ENCODE results near the gene LPAR1. TPM values are rescaled to one million over a fixed set of nuclear protein-coding genes. Genes with fewer than 3 reads are reported as not detected.
A peak's percentile ranks its signal among the peaks of the same experiment; 100 is the strongest.
"Not testable (repeated sequence)": the region's sequence is repeated elsewhere in the genome, so short reads cannot be mapped to it uniquely, and the experiment has no call there.

Gene LPAR1
- total RNA-seq, 3 donors from 2014 or later: 0.13 to 0.22 (median 0.15) TPM

DNA sequence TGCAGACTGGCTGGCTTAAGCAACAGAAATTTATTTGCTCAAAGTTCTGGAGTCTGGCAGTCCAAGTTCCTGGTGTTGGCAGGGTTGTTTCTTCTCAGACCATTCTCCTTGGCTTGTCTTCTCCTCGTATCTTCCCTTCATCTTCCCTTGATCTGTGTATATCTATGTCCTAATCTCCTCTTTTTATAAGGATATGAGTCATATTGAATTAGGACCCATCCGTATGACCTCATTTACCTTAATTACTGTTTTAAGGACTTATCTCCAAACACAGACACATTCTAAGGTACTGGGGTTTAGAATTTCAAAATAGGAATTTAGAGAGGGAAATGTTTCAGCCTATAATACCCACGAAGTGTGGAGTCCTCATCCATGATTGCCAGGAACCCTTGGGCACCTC is 13.1 kb upstream of the LPAR1 start:
- no peak overlapping the region for H3K4me3 Mint-ChIP-seq
- H3K4me1 Mint-ChIP-seq (ENCODE audit: low read depth): no peaks in the 10 kb centered on the region
- DNase-seq (no peak), ATAC-seq (no peak)
- no peaks in the 10 kb centered on the region for H3K27me3 Mint-ChIP-seq (ENCODE audit: low read depth)
- no peaks in the 10 kb centered on the region for H3K36me3 Mint-ChIP-seq (ENCODE audit: insufficient read depth)
- H3K9me3 Mint-ChIP-seq: no peaks in the 10 kb centered on the region

DNA sequence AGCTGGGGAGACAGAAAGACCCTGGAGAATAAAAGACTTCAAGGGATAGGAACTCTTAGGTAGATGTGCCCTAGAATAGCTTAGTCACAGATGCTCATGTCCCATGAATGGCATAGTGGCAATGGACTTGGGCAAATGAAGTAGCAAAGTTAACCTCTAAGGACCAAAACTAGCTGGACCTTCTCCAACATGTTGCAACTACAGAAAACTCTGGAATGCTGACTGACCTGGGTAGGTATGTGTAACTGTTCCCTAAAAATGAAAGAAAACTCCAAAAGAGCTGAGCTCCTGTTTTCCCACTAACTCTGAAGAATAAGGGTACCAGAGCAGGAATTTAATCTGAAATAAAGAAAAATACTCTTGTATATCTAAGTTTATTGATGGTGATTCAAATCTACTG is 12.5 kb upstream of the LPAR1 start:
- Mint-ChIP-seq H3K9me3 (no peaks in the 10 kb centered on the region), H3K4me1 (ENCODE audit: low read depth) (no peaks in the 10 kb centered on the region), H3K27me3 (ENCODE audit: low read depth) (no peaks in the 10 kb centered on the region), H3K36me3 (ENCODE audit: insufficient read depth) (no peaks in the 10 kb centered on the region), H3K4me3 (no peak overlapping the region)
- no peak for DNase-seq
- no peak for ATAC-seq

DNA sequence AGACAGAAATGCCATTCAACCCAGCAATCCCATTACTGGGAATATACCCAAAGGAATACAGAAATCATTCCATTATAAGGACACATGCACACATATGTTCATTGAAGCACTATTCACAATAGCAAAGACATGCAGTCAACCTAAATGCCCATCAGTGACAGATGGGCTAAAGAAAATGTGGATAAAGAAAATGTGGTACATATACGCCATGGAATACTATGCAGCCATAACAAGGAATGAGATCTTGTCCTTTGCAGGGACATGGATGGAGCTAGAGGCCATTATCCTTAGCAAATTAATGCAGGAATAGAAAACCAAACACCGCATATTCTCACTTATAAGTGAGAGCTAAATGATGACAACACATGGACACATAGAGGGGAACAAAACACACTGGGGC is 9.0 kb upstream of the LPAR1 start:
- not testable (repeated sequence) for H3K9me3 Mint-ChIP-seq; ATAC-seq; DNase-seq; H3K4me3 Mint-ChIP-seq; H3K36me3 Mint-ChIP-seq (ENCODE audit: insufficient read depth); H3K27me3 Mint-ChIP-seq (ENCODE audit: low read depth); H3K4me1 Mint-ChIP-seq (ENCODE audit: low read depth)

DNA sequence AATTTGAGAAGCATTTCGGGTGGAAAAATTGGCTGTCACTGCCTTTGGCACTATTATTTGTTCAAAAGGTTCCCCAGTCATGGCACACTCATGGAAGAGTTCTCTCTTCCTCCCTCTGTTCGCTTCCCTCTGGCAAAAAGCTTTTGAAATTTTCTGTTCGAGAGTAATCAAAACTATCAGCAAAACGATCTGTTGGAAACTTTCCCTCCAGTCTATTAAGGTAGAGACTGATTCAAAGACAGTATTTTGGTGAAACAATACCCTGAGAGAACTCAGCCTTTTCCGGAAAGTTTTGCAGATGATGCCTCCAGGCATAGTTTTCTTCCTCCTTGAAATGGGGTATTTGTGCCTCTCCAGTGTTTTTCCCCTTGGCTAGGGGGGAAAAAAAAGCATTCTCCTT is 3.6 kb upstream of the LPAR1 start:
- ATAC-seq (no peak), DNase-seq (no peak)
- Mint-ChIP-seq H3K4me3 (no peak overlapping the region), H3K27me3 (ENCODE audit: low read depth) (peaks cover 19% of the 10 kb centered on the region), H3K36me3 (ENCODE audit: insufficient read depth) (no peaks in the 10 kb centered on the region), H3K4me1 (ENCODE audit: low read depth) (peaks cover 10% of the 10 kb centered on the region), H3K9me3 (no peaks in the 10 kb centered on the region)

DNA sequence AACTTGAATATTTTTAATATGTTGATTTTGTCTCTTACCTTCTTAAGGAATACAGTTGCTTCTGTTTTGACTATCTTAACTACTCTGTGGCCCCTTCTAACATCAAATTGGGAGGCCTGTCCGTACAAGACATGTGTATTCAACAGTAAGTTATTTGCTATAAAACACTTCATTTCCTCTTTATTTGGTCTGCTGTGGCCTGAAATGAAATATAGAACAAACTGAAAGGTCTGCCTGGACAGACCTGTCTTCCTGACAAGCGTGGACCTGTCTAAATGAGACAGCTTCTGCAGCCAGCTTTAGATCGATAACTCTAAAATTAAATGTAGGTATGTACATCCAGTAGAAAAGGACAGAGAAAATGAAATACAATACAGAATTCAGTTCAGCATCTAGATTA is 2.2 kb upstream of the LPAR1 start:
- no peaks in the 10 kb centered on the region for H3K36me3 Mint-ChIP-seq (ENCODE audit: insufficient read depth)
- DNase-seq: no peak
- peaks cover 10% of the 10 kb centered on the region for H3K4me1 Mint-ChIP-seq (ENCODE audit: low read depth)
- H3K9me3 Mint-ChIP-seq: no peaks in the 10 kb centered on the region
- H3K4me3 Mint-ChIP-seq: no peak overlapping the region
- no peak for ATAC-seq
- peaks cover 33% of the 10 kb centered on the region for H3K27me3 Mint-ChIP-seq (ENCODE audit: low read depth)

DNA sequence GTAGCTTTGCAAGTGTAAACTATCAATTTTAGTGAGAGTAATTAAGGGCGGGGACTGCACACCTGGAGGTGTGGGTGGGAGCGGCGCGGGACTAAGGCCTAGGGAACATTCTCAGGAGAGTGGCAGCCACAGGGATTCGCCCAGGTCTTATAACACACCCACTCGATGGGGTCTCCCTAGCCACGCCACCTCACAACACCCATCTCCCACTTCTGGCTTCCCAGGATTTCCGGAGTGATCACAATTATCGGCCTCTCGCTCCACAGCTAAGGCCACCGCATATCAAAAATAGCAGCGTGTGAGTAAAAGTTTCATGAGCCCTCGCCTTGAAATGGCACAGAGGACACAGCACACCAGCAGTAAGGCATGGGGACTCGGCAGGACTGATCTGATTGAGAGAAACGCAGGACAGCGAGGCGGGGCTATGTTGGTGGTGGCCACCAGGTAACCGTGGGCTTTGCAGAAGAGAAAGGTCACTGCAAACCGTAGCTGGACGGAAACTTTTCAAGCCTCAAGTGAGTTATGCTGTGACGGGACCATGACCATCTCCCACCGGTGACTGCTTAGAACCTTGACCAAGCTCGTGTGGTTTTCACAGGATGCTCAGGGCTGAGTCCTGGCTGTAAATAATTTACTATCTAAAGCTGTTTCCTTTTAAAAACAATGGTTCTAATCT is 1.1 kb upstream of the LPAR1 start:
- DNase-seq (no peak), ATAC-seq (no peak)
- H3K4me1 Mint-ChIP-seq (ENCODE audit: low read depth): peaks cover 10% of the 10 kb centered on the region
- peaks cover 41% of the 10 kb centered on the region for H3K27me3 Mint-ChIP-seq (ENCODE audit: low read depth)
- peak overlapping the region; percentile 56 for H3K4me3 Mint-ChIP-seq
- no peaks in the 10 kb centered on the region for H3K36me3 Mint-ChIP-seq (ENCODE audit: insufficient read depth)
- no peaks in the 10 kb centered on the region for H3K9me3 Mint-ChIP-seq

DNA sequence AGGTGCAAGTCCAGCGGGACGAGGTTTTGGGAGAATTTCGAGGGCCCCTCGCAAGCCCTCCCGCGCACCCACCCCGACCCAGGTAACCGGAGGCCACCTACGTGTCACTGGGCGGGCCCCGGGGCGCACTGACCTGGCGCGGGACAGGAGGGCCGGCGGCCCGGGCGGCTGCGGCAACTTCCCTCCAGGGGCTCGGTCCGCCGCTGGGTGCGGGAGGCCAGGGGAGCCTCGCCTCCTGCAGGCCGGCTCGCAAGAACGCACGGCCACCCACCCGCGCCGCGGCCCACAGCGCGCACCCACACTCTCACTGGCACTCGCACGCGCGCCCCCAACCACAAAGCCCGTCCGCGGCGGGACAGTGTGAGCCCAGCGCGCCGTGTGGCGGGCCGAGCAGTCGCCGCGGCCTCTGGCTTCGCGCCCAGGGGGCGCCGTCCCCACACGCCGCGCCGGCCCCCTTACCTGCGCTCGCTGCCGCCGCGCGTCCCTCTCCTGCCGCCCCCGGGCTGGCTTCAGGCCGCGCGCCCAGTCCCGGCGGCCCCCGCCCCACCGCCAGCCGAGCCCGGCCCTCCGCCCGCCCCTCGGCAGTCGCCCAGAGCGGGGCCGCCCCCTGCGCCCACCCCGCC is 451 bp downstream of the LPAR1 start:
- DNase-seq (no peak), ATAC-seq (peak in 1 of 2 donors; percentile 58)
- Mint-ChIP-seq H3K4me1 (ENCODE audit: low read depth) (peaks cover 10% of the 10 kb centered on the region), H3K9me3 (no peaks in the 10 kb centered on the region), H3K4me3 (no peak overlapping the region), H3K36me3 (ENCODE audit: insufficient read depth) (no peaks in the 10 kb centered on the region), H3K27me3 (ENCODE audit: low read depth) (peaks cover 41% of the 10 kb centered on the region)

DNA sequence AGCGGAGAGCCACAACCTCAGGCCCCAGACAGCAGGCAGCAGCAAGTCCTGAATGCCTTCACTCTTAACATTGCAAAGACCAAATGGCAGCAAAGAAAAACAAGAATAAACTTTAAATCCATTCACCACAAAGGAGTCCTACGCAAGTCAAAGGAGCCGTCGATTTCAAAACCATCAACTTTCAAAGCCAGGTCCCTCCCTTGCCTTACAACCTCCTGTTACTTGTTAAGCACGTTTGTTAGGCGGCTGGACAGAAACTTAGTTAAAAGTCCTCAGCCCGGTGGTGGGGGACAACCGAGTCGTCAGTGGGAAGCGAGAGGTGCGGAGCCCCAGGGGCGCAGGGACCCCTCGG is 938 bp downstream of the LPAR1 start:
- no peaks in the 10 kb centered on the region for H3K9me3 Mint-ChIP-seq
- no peaks in the 10 kb centered on the region for H3K36me3 Mint-ChIP-seq (ENCODE audit: insufficient read depth)
- no peak for DNase-seq
- H3K4me3 Mint-ChIP-seq: no peak overlapping the region
- H3K4me1 Mint-ChIP-seq (ENCODE audit: low read depth): peaks cover 10% of the 10 kb centered on the region
- ATAC-seq: no peak
- peaks cover 41% of the 10 kb centered on the region for H3K27me3 Mint-ChIP-seq (ENCODE audit: low read depth)

DNA sequence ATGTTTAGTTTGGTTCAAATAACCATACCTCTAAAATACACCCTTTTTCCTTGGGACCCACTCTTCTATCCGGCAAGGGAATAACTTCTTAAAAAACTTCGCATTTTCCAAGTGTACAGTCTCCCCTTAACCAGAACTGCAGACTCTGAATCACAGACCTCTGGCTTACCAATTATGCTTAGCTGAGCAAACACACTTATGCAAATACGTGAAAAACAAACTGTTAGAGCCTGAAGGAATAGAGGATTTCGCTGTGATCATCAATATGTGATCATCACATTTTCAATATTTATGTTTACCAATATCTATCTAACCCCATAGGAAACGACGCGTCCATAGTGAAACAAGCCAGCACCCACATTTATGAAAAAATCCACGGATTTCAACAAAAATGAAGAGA is 1.3 kb downstream of the LPAR1 start:
- no peaks in the 10 kb centered on the region for H3K36me3 Mint-ChIP-seq (ENCODE audit: insufficient read depth)
- H3K4me1 Mint-ChIP-seq (ENCODE audit: low read depth): peaks cover 10% of the 10 kb centered on the region
- DNase-seq: no peak
- H3K27me3 Mint-ChIP-seq (ENCODE audit: low read depth): peaks cover 41% of the 10 kb centered on the region
- H3K9me3 Mint-ChIP-seq: no peaks in the 10 kb centered on the region
- H3K4me3 Mint-ChIP-seq: no peak overlapping the region
- no peak for ATAC-seq

DNA sequence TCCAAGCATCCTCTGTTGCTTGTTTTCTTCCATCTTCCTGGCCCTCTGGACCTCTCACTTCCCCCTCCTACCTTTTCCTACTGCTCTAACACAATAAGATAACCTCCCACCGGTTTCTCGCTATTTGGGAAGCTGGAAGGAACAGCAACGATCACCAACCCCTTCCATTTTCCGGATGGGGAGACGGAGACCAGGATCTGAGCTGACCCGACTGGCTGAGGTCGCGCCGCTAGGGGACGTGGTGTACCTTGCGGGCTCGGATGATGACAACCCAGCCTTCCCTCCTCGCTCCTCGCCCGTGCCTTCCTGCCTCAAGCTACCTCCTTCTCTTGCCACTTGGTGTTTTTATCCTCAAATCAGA is 1.9 kb downstream of the LPAR1 start:
- peaks cover 10% of the 10 kb centered on the region for H3K4me1 Mint-ChIP-seq (ENCODE audit: low read depth)
- no peak overlapping the region for H3K4me3 Mint-ChIP-seq
- DNase-seq (no peak), ATAC-seq (no peak)
- H3K9me3 Mint-ChIP-seq: no peaks in the 10 kb centered on the region
- H3K36me3 Mint-ChIP-seq (ENCODE audit: insufficient read depth): no peaks in the 10 kb centered on the region
- H3K27me3 Mint-ChIP-seq (ENCODE audit: low read depth): peaks cover 39% of the 10 kb centered on the region

DNA sequence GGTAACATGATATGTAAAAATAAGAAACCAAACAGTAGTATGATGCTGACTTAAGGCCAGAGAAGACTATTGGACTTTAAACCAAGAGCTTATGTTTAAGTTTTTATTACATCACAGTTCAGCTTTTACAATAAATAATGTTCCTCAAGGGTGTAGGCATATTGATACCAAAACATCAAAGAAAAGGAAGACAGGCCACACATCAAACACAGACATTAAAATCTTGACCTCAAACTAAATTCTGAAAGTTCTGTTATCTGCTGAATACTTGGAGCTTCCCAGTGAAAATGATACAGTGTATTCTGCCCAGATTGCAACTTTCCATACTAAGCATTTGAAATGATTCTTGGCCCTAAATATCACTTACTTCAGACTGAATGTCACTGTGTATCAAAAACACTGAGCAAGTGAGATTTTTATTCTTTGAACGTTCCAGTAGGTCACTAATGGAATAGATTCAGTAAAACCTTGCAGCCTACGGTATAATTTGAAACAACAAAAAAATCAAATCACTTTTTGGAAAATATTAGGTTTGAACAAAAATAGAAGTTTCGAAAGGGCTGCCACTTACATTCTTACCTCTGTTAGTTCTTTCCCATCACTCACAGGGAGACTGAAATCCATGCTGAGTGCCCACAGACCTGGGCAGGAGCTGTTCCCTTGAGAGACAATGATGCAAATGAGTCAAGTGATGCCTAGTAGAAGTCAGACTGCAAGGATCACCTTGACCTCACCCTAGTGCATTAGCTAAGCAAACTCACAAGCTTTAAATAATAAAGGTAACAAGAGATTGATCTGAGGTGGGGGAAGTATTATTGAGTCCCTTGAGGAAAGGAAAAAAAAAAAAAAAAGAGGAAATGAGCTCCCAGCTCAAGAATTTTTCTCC is 2.5 kb downstream of the LPAR1 start:
- Mint-ChIP-seq H3K36me3 (ENCODE audit: insufficient read depth) (no peaks in the 10 kb centered on the region), H3K27me3 (ENCODE audit: low read depth) (peaks cover 39% of the 10 kb centered on the region), H3K9me3 (no peaks in the 10 kb centered on the region), H3K4me1 (ENCODE audit: low read depth) (peaks cover 10% of the 10 kb centered on the region), H3K4me3 (no peak overlapping the region)
- no peak for ATAC-seq
- no peak for DNase-seq

DNA sequence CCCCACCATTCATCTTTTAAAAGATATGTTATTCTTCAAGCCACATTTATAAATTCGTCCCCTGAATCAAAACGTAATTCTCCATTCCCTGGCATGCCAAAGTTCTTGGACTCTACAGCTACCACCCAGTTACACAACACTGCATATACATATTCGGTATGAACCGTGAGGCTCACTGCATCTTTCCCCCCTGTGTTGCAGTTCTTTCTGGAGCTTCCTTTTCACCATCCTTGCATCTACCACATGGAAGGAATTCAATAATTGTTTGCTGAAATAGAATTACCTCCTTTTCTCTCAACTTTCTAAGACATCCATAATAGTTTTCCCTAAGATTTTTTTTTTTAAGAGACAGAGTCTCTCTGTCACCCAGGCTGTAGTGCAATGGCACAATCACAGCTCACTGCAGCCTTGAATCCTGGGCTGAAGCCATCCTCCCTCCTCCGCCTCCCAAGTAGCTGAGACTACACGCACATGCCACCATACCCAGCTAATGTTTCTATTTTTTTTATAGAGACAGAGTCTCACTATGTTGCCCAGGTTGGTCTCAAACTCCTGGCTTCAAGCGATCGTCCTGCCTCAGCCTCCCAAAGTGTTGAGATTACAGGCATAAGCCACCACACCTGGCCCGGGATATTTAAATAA is 3.3 kb downstream of the LPAR1 start:
- Mint-ChIP-seq H3K36me3 (ENCODE audit: insufficient read depth) (no peaks in the 10 kb centered on the region), H3K27me3 (ENCODE audit: low read depth) (peaks cover 39% of the 10 kb centered on the region), H3K9me3 (no peaks in the 10 kb centered on the region), H3K4me1 (ENCODE audit: low read depth) (peaks cover 10% of the 10 kb centered on the region), H3K4me3 (no peak overlapping the region)
- ATAC-seq: no peak
- no peak for DNase-seq

DNA sequence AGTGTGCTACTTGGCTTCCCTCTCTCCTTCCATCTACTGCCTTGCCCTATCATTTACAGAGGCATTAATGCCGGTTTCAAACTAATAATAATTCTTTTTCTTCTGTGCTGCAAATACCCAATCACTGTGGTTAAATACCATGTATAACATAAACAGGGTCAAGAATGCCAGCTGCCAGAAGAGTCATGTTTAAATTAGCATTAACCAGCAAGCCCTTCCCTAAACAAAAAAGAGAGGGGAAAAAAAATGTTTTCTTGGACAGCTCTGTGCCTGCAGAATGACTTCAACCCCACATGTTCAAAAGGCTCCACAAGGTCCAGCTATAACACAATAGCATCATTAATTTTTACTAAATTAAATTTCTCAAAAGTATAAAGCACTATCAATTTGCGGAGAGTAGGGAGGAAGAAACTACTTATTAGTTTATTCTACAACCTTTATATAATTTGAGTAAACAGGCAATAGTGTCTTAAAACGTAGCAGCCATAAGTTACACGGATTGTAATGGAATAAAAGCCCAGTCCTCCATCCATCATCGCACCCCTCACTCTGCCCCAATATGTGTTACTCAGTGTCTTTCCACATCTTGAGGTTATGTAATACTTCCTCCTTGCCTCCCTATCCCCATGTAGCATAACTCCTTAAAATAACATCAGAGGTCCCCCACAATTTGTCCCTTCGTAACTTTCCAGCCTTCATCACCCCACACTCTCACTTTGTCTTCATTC is 3.9 kb downstream of the LPAR1 start:
- Mint-ChIP-seq H3K4me1 (ENCODE audit: low read depth) (peaks cover 10% of the 10 kb centered on the region), H3K9me3 (no peaks in the 10 kb centered on the region), H3K36me3 (ENCODE audit: insufficient read depth) (no peaks in the 10 kb centered on the region), H3K27me3 (ENCODE audit: low read depth) (peaks cover 37% of the 10 kb centered on the region), H3K4me3 (no peak overlapping the region)
- ATAC-seq: no peak
- no peak for DNase-seq

DNA sequence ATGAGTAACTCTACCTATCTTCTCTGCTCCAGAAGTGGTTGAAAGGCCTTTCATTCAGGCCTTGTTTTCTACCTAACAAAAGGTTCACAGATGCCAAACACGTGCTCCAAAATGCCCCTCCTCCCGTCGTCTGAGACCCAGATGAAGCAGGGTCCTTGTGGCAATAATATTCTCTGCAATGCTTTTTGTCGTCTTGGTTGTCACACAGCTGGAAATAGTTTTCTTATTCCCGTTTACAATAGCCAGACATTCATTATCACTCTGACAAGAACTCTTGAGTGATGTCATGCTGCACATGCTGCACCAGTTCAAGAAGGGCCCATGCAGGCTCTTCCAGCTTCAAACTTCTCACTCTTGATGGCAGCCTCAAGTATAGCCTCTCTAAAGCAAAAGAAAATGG is 7.8 kb downstream of the LPAR1 start:
- Mint-ChIP-seq H3K27me3 (ENCODE audit: low read depth) (peaks cover 10% of the 10 kb centered on the region), H3K4me3 (no peak overlapping the region), H3K4me1 (ENCODE audit: low read depth) (no peaks in the 10 kb centered on the region), H3K36me3 (ENCODE audit: insufficient read depth) (no peaks in the 10 kb centered on the region), H3K9me3 (no peaks in the 10 kb centered on the region)
- DNase-seq: no peak
- no peak for ATAC-seq

Data from activated T-cell treated with anti-CD3 and anti-CD28 coated beads, Interleukin-2, amount 50 U/mL, for 4 hours (primary cell).